A673 (cell line): ENCODE data around the gene PHF12. TPM values are rescaled to one million over a fixed set of nuclear protein-coding genes. Genes with fewer than 3 reads are reported as not detected.

Experiments
- BruUV-seq: library from RNA; stranded (reverse); fragments of 400-500 nt; replicated peaks from 2 replicates; lab custom pipeline; 2021; lab: Mats Ljungman, UMichigan
- CTCF ChIA-PET: fragments of 300-600 bp; sonication (Branson Sonifier 250); formaldehyde crosslinking; loops from one replicate; lab custom pipeline; 2022; ENCODE audit warnings: antibody characterized with exemption; lab: Charles Lee
- POLR2A ChIA-PET: fragments of 300-600 bp; sonication (Branson Sonifier 250); formaldehyde crosslinking; loops from one replicate; lab custom pipeline; 2022; ENCODE audit warnings: antibody characterized with exemption; ENCODE audit not compliant: low non-redundant PET; lab: Charles Lee
- DNase-seq: peaks from one replicate; pipeline ENCODE4 v3.0.0-alpha.2; 2015; ENCODE audit warnings: low spot score
- H3K27ac ChIP-seq: fragments of 200-600 bp; sonication (generic); 2 replicates; pipeline ENCODE4 v1.5.1; 2016; ENCODE audit warnings: mixed run types, low read depth, mild to moderate bottlenecking, mixed read lengths, antibody characterized with exemption, low read length; ENCODE audit not compliant: poor library complexity, severe bottlenecking
- H3K27me3 ChIP-seq: fragments of 200-600 bp; sonication (generic); replicated peaks from 2 replicates; pipeline ENCODE4 v1.6.1; 2017; ENCODE audit warnings: mixed run types, low read depth, mild to moderate bottlenecking, mixed read lengths, antibody characterized with exemption, low read length; ENCODE audit not compliant: insufficient read depth, poor library complexity
- H3K36me3 ChIP-seq: fragments of 200-600 bp; sonication (generic); 2 replicates; pipeline ENCODE4 v1.6.1; 2016; ENCODE audit warnings: mixed run types, mild to moderate bottlenecking, mixed read lengths, antibody characterized with exemption, low read length; ENCODE audit not compliant: insufficient read depth, poor library complexity, severe bottlenecking
- H3K4me1 ChIP-seq: fragments of 200-600 bp; sonication (generic); 2 replicates; pipeline ENCODE4 v1.6.1; 2017; ENCODE audit warnings: mixed run types, mild to moderate bottlenecking, mixed read lengths, antibody characterized with exemption, low read length; ENCODE audit not compliant: insufficient read depth, poor library complexity, severe bottlenecking
- H3K4me3 ChIP-seq: fragments of 200-600 bp; sonication (generic); 2 replicates; pipeline ENCODE4 v1.5.1; 2016; ENCODE audit warnings: low read depth, mixed run types, mild to moderate bottlenecking, mixed read lengths, low read length; ENCODE audit not compliant: poor library complexity, severe bottlenecking
- H3K9me3 ChIP-seq: fragments of 200-600 bp; sonication (generic); 2 replicates; pipeline ENCODE4 v1.6.1; 2016; ENCODE audit warnings: mixed run types, low read depth, mild to moderate bottlenecking, mixed read lengths, antibody characterized with exemption, low read length; ENCODE audit not compliant: poor library complexity, severe bottlenecking
- EZH2 ChIP-seq: fragments of 200-600 bp; sonication (generic); IDR thresholded peaks from 2 replicates; pipeline ENCODE4 v1.6.1; 2017; ENCODE audit warnings: borderline replicate concordance, low read depth, mild to moderate bottlenecking, mixed read lengths, antibody characterized with exemption, low read length; ENCODE audit not compliant: poor library complexity, severe bottlenecking
- intact Hi-C: fragments of 100-400 bp; cut with micrococcal nuclease; formaldehyde crosslinking; loops from one replicate; pipeline ENCODE4 v1.10.0; 2022; ENCODE audit not compliant: unreplicated experiment
- total RNA-seq: library from RNA; stranded (reverse); gene quantifications from 2 replicates; pipeline ENCODE4 v1.2.3, GENCODE V29; 2021
- TF ChIP-seq, protein P1 (sequence below): fragments of 300-800, 200-600 bp; sonication (generic); conservative IDR thresholded peaks from 2 replicates; pipeline ENCODE4 v1.5.1; 2017; ENCODE audit warnings: low read depth, mild to moderate bottlenecking, antibody characterized with exemption, low read length, moderate library complexity, mixed read lengths

The PHF12 gene
- total RNA-seq, 1 experiment from 2014 or later, result 63.3 TPM

DNA sequence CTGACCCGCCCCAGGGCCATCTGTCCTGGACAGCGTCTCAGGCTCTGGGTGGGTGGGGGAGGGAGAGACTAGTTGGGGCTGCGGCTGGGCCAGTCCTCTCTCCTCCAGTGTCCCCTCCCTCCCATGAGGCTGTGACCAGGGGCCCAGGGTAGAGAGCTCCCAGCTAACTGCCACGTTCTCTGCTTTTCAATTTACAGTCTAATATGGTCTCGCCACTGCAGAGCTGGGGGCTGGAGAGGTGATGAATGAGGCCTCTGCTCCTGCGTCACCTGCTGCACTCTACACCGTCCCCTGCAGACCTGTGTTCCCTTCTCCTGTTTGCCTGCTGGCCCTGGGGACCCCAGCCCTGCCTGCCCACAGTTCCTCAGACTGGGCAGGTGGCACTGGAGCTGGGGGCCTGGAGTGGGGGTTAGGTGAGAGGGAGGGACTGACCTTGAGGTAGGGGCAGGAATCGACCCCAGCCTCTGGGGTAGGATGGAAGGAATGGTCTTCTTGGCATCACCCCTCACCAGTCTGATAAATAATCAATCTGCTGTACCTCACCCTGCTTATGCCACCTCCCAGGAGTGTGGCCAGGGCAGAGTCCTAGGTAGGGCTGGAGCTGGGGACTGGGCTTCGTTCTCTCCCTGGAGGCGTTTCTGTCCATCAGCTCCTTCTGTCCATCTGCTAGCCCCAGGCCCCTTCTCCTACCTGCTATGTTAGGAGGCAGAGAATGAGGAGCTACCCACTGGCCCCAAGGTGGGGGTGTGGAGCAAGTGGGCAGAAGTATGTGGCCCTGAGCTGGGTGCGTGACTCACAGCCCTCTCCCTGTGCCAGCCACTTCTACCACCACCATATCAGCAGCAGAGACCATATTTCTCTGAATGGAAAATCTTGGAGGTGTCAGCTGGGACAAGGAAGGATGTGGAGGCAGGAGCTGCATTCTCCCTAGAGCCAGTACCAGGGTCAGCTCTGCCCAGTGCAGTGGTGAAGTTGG, 41.6 kb upstream of the PHF12 start:
- no peak for DNase-seq
- H3K4me3 ChIP-seq, result no peak overlapping the region
- TF ChIP-seq, protein P1, sequence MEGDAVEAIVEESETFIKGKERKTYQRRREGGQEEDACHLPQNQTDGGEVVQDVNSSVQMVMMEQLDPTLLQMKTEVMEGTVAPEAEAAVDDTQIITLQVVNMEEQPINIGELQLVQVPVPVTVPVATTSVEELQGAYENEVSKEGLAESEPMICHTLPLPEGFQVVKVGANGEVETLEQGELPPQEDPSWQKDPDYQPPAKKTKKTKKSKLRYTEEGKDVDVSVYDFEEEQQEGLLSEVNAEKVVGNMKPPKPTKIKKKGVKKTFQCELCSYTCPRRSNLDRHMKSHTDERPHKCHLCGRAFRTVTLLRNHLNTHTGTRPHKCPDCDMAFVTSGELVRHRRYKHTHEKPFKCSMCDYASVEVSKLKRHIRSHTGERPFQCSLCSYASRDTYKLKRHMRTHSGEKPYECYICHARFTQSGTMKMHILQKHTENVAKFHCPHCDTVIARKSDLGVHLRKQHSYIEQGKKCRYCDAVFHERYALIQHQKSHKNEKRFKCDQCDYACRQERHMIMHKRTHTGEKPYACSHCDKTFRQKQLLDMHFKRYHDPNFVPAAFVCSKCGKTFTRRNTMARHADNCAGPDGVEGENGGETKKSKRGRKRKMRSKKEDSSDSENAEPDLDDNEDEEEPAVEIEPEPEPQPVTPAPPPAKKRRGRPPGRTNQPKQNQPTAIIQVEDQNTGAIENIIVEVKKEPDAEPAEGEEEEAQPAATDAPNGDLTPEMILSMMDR, result no peak
- TF ChIP-seq EZH2, result no peak
- no peaks in the 10 kb centered on the region for H3K27me3 ChIP-seq
- CTCF ChIA-PET, result interaction anchor here (0.5 kb wide), 1 partner anchor 250 kb away, joined by 5 read pairs; no protein-coding TSS in a partner anchor
- H3K9me3 ChIP-seq, result no peaks in the 10 kb centered on the region
- H3K27ac ChIP-seq, result no peak overlapping the region
- POLR2A ChIA-PET, result no interaction called here
- BruUV-seq, result no TSS peak
- peaks cover 15% of the 10 kb centered on the region for H3K4me1 ChIP-seq
- no peaks in the 10 kb centered on the region for H3K36me3 ChIP-seq
- intact Hi-C loops, result no loop called here

DNA sequence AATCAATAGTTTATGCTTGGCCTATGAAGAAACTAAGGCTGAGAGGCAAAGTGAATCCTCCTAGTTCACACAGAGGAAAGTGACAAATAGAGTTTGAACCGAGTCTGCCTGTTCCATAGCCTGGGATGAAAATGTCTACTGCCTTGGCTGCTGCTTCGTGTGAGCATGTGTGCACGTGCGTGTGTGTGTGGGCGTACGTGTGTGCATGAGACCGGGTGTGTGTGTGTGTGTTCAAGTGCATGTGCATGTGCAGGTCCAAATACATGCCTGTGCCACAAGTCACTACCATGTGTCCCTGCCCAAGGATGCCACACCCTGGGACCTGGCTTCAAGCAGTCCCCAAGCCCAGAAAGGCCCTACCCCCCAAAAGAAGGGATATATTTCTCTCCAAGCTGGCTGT, 40.9 kb upstream of the PHF12 start:
- no TSS peak for BruUV-seq
- Histone ChIP-seq H3K9me3 (no peaks in the 10 kb centered on the region), H3K4me3 (no peak overlapping the region), H3K36me3 (no peaks in the 10 kb centered on the region), H3K4me1 (peaks cover 10% of the 10 kb centered on the region), H3K27ac (no peak overlapping the region), H3K27me3 (no peaks in the 10 kb centered on the region)
- no peak for DNase-seq
- CTCF ChIA-PET, result interaction anchor here (0.5 kb wide), 1 partner anchor 249 kb away, joined by 5 read pairs; no protein-coding TSS in a partner anchor
- POLR2A ChIA-PET, result no interaction called here
- intact Hi-C loops, result no loop called here
- no peak for TF ChIP-seq EZH2

DNA sequence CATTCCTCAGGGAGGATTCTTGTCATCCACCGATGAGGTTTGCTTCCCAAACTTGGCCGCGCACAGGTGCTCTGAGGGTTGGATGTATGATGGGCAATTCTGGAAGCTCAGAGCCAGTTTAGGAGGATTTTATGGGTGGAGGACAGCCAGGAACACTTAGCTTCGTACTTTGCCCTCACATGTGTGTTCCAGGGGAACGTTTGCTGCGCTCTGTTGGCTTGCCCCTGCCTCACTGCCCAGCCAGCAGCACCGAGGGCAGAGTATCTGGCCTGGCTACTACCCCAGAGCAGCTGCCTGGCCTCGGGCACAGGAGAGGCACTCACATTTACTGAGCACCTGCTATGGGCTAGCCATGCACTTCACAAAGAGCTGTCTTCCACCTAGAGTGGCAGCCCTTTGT, 40.5 kb upstream of the PHF12 start:
- BruUV-seq, result no TSS peak
- Histone ChIP-seq H3K4me1 (peaks cover 14% of the 10 kb centered on the region), H3K4me3 (no peak overlapping the region), H3K36me3 (no peaks in the 10 kb centered on the region), H3K27me3 (no peaks in the 10 kb centered on the region), H3K9me3 (no peaks in the 10 kb centered on the region), H3K27ac (no peak overlapping the region)
- TF ChIP-seq EZH2, result no peak
- TF ChIP-seq, protein P1, result no peak
- POLR2A ChIA-PET, result no interaction called here
- DNase-seq, result no peak
- CTCF ChIA-PET, result no interaction called here
- intact Hi-C loops, result no loop called here
